Daoy (cell line): Measurements from ENCODE around the gene TAF8. TPM values are rescaled to one million over a fixed set of nuclear protein-coding genes. Genes with fewer than 3 reads are reported as not detected.

Experiments
- DNase-seq: peaks from one replicate; pipeline ENCODE4 v3.0.0-alpha.2; 2015; ENCODE audit warnings: low read depth
- total RNA-seq: library from RNA; depleted of rRNA; stranded (reverse); fragments of >200 nt; shearing (Covaris generic); gene quantifications from 2 replicates; pipeline ENCODE4 v1.2.3, GENCODE V29; 2014

Gene TAF8
- total RNA-seq, 1 experiment from 2014 or later: 20.6 TPM

DNA sequence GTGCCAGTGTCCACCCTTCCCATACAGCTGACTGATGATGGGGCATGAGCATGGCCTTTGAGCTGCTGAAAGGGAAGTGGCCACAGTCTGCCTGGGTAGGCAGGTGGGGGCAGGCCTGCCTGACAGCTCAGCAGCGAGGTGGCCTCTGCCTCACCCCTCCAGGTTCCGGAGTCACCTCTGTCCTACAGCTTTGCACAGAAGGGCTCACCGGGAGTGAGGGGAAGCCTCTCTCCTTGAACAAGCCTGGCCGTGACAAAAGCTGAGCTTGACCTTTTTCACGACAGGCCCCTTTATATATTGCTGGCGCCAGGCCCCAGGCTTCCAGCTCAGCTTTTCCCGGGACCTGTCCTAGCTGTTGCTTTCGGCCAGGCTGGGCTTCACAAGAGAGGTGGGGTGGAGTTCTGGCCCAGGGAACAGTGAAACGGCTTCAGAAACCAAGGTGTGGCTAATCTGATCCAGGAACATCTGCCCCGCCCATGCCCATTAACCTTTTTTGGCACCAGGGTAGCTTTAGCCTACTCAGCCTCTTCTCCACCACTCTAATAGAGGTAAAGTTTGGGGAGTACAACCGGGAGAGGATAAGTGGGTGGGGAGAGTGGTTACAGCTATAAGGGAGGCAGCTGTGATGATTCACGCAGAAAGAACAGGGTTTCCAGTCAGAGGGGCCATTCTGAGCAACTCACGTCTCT is 49.2 kb downstream of the TAF8 start:
- peak; percentile 85 for DNase-seq

DNA sequence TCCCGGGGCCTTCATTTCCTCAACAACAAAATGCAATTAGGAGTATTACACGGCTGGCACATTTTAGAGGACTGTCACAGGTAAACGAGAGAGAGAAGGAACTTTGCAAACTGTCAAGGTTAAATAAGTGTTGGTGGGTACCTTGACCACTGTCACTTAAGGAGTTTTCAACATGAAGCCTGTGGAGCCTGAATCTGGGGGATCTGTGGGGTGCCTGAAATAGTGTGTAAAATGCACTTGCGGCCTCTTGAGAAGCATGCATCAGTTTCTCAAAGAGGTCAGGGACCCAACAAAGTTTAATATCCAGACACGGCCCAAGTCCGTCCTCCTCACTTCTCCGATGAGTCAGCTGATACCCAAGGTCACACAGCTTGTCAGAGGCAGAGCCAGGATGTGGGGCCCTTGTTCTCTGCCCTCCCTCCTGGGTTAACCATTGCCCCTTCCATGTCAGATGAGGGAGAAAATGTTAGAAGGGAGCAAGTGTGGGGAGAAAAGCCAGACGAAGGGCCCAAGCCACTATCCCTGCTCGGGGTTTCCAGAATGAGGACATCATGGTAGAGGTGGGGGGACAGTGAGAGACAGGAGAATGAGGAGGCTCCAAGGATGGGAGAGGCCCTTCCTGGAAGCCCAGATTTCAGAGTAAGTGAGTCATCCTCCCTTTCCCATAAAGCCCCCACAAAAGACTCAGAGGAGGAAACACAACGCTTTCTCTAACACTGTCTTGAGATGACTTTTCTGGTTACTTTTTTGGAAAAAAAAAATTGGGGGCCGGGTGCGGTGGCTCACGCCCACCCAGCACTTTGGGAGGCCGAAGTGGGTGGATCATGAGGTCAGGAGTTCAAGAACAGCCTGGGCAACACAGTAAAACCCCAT is 49.9 kb downstream of the TAF8 start:
- peak; percentile 74 for DNase-seq

DNA sequence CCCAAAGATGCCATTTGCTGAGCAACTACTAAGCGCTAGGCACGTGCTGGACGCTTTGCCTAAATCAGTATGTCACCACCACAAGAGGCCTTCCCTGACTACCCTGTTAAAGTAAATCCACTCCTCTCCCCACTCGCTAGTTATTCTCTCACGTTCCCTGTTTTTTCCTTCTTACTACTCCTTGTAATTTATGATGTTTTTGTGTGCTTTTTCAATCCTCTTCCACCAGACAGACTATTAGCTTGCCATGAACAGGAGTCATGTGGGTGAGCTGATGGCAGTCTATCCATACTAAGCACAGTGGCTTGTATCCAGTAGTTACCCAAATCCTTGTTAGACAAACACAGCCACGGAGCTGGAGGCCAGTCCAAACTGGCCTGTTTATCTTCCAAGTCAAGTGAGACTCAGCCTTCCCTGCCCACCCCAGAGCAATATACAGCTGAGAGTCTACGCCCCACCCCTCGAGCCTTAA is 50.9 kb downstream of the TAF8 start:
- DNase-seq: no peak

DNA sequence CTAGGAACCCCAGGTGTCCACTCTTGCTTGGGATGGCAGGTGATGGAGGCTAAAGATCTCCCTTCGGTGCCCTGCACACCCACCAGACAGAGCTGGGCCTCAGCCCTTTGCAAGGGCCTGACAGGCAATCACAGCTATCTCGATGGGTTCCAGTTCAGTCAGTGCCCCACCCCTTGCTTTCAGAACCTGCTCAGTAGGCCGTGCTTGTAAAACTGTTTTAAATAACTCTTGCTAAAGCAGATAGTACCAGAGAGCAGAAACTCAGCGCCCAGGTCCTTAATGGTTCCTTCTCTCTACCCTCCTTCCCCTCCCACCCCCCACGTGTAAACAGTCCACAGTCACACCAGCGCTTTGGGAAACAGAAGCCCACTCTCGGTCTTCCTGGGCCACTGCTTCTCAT is 52.9 kb downstream of the TAF8 start:
- no peak for DNase-seq

DNA sequence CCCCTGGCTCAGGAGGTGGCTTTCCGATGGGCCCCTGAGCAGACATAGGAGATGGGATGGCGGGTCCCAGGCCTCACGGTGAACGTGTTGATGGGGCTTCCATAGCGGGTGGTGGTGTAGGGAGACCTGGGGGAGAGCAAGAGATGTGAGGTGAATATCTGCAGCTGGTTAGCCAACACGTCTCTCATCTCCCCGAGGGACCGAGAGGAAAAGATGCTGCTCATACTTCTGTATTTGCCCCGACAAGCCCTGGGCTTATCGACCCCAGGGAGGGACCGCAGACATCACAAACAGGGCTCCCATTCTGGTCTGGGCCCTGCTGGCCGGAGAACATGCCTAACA is 53.4 kb downstream of the TAF8 start:
- DNase-seq: no peak

DNA sequence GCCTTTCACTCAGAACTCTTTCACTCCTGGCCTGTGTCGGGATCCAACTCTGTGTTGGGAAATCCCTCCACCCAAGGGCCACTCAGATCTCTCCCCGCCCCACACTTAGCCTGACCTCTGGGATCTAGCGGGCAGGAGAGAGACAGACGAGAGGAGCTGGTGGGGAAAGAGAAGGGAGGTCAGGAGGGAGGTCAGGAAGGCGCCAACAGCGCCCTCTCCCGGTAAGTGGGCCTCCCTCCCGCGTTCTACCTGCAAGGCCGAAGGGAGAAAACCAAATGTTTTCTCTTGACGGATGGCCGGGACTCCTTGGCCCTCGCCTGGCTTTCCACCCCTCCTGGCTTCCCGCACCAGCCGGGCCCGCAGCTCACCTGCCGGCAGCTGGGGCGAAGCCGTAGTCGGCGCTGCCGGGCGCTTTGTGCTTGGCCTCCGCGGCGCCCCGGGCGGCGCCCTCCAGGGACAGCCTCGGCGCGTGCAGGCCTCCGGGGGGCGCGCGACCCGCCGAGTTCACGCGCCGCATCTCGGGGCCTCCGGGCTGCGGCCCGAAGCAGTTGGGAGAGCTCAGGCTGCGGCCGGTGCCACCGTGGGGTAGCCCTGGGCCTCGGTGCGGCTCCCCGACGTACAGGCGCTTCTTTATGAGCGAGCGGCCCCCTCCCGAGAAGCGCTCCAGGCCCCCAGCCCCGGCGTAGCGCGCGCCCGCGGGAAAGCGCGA is 53.9 kb downstream of the TAF8 start:
- peak; percentile 81 for DNase-seq

DNA sequence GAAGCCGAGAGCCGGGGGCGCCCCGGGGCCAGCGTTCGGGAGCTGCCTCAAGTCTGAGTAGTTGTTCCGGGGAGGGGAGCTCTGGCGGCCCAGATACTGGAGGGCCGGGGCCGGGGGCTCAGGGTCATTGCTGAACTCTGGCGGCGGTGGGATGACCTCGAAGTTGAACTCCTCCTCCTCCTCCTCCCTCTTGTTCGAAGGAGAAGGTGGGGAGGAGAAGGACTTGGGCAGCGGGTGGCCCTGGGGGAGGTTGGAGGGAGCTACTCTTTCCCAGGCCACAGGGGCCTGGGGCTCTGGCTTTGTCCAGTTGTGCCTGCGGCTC is 54.4 kb downstream of the TAF8 start:
- no peak for DNase-seq

DNA sequence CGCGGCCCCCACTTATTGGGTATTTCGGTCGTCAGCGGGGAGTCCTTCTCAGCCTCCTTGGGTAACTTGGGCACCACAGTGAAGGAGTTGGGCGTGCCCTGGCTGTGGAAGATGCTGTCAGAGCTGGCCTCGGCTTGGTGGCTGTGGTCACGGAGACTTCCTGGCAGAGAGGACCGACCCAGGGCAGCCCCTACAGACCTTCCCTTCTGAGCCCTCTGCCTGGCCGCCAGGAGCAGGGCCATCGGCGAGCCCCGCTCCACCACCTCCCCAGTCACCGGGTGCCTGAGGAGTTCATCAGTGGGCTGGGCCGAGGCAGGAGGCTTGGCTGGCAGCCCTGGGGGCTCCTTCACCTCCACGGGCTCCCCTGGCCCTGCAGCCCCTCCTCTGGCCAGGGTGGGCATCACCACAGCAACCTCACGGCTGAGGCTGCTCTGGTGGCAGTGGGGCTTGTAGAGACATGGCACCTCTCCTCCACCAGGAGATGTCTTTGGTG is 54.9 kb downstream of the TAF8 start:
- no peak for DNase-seq

DNA sequence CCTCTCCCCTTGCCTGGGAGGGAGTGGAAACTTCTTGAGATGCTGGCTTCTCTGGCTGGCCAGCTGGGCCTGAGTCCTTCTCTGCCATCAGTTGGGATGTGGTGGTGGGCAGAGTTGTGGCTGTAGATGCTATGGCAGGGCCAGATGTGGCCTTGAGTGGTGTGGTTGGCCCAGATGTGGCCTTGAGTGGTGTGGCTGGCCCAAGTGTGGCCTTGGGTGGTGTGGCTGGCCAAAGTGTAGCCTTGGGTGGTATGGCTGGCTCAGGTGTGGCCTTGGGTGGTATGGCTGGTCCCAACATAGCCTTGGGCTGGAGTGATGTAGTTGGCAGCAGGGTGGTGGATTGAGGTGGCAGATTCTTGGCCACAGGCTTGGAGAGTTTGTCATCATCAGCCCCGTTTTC is 55.4 kb downstream of the TAF8 start:
- DNase-seq: no peak

DNA sequence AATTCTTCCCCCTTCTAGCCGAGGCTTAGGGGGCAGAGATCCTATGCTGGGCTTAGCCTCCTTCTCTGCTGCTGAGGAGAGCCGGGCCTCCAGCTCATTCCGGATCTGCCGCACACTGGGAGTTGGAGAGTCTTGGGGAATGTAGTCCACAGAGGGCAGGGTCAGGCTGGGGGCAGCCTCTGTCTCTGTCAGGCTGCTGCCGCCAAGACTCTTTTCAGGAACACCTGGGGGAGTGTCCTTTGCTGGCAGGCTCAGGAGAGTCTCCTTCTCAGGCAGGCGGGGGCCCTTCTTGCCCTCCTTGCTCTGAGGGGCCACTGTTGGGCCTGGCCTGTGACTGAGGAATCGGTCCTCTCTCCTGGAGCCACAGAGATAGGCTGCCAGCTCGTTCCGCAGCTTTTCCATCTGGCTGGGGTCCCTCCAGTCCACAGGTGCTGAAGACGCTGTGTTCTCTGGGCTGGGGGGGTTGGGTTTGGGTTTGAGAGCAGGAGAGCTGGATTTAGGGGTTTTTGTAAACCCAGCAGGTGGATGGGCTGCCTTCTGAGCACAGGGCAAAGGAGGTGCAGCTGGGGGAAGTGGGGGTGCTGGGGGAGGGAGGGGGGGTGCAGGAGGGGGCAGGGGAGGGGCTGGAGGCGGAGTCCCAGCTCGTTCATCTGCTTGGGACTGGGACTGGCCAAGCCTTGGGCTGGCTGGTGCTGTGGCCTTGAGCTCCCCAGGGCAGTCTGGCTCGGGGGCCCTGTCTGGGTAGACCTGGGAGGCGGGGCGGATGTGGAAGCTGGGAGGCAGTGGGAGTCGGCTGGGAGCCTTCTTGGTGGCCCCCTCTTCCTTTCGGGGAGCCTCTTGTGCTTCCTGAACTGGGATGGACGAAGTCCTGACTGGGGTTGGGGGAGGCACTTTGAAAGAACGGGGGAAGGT is 56.0 kb downstream of the TAF8 start:
- DNase-seq: no peak

DNA sequence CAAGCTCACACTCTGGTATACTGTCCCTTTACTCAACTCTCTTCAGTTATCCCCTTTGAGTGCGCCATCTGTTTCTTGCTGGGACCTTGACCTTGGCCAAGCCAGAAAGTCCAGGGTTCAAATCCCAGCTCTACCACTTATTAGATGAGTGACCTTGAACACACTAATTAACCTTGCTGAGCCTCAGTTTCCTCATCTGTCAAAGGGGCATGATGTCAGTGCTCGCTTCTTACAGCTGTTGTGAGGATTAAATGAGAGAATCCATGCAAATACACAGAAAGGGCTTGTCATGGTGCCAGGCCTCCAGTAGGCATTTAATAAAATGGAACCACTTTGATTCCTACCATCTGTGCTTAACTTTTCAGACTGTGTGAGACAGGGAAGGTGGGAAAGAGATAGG is 57.7 kb downstream of the TAF8 start:
- DNase-seq: no peak

DNA sequence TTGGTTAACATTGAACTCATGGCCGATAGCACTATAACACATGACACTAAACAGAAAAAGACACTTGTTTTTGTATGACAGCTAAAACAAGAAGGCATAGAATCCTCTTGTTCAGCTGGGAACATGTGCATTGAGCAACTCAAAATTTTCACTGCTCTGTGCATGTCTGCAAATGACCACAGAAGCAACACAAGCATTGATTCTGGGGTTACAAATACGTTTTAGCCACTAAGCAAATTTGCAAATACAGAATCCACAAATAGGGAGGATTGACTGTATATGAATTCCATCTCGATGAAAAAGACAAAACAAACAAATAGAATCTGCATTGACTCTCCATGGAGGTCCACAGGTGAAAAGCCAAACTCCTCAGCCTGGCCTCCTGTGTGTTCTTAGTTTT is 60.4 kb downstream of the TAF8 start:
- DNase-seq: no peak

DNA sequence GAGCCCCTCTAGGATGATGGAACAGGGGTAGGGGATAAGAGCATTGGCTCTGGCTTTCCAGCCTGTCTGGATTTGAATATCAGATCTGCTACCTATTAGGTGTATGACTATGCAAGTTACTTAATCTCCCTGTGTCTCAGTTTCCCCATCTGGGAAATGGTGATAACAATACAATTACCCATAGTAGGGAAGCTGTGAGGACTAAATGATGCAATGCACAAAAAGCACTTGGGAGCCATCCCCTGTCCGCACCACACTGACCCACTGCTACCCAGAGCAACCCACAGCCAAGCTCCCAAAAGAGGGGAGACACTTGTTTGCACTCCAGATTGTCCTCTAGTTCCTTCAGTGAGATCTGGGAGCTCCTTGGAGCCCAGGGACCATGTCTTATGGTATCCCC is 62.0 kb downstream of the TAF8 start:
- DNase-seq: no peak

DNA sequence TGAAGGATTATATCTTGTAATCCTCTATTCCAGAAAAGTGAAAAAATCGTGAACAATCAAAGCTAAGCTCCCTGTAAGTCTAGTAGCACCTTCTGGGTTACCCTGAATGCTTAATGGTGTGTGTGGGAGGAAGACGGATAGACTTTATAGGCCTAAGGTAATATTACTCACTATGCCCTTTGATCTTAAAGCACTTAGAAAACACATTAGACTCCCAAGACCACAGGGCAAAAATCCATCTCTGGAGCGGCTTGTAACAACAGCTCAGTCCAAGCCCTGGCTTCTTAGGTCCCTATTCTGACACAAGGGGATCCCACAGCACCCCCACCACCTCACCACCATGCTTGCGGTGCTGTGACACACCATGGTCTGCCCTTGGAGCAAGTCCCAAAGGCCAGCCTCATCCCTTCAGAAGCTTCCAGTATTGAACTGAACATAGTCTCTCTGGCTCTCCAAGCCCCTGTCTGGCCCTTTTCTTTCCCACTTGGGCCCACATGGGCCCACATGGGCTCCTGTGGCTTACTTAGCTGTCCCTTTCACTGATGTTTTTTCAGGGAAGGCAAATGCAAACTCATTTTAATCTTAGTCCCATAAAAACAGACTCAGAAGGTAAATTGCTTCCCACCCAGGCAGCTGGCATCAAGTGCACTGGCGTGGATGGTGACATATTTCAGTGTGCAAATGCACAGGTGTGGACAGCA is 63.8 kb downstream of the TAF8 start:
- DNase-seq: peak; percentile 71

DNA sequence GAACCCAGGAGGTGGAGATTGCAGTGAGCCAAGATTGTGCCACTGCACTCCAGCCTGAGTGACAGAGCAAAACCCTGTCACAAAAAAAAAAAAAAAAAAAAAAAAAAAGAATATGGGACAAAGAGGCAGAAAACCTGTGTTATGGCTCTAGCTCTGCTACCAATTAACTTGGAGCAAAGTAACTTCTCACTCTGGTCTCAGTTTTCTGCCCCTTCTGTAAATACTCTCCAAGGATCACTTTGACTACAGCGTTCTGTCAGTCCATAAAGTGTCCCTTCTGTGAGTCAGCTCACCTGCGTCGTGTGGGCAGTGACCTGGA is 67.5 kb downstream of the TAF8 start:
- DNase-seq: no peak

DNA sequence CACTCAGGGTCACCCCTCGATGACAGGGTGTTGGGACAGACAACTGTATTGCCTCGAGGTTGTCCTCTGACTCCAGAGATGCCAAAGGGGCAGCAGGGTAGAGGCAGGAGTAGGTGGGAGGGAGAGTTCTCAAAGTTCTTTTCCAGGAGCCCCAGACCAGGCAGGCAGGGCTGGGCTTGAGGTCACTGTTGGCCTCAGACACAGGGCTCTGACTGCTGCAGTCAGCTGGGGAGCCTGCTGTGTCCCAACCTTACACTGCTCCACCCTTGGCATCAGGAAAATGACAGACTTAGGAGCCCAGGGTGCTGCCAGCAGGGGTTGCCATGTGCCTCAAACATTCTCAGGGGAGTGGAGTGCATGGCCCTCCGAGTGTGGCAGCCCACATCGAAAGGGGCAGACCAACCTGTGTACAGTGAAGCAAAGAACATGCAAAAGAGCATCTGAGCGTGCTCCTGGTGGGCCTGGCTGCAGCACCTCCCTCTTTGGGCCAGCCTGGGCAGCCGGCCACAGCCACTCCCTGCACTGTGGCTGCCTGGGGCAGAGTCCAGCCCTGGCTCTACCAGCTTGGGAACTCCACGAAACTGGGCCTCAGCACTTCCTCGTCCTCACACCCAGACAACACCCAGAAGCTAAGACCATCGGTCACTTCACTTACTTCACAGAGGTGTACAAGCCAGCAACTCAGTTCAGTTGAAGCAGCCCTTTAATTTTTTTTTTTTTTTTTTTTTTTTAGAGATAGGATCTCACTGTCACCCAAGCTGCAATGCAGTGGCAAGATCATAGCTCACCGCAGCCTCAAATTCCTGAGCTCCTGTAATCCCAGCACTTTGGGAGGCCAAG is 68.1 kb downstream of the TAF8 start:
- DNase-seq: no peak

DNA sequence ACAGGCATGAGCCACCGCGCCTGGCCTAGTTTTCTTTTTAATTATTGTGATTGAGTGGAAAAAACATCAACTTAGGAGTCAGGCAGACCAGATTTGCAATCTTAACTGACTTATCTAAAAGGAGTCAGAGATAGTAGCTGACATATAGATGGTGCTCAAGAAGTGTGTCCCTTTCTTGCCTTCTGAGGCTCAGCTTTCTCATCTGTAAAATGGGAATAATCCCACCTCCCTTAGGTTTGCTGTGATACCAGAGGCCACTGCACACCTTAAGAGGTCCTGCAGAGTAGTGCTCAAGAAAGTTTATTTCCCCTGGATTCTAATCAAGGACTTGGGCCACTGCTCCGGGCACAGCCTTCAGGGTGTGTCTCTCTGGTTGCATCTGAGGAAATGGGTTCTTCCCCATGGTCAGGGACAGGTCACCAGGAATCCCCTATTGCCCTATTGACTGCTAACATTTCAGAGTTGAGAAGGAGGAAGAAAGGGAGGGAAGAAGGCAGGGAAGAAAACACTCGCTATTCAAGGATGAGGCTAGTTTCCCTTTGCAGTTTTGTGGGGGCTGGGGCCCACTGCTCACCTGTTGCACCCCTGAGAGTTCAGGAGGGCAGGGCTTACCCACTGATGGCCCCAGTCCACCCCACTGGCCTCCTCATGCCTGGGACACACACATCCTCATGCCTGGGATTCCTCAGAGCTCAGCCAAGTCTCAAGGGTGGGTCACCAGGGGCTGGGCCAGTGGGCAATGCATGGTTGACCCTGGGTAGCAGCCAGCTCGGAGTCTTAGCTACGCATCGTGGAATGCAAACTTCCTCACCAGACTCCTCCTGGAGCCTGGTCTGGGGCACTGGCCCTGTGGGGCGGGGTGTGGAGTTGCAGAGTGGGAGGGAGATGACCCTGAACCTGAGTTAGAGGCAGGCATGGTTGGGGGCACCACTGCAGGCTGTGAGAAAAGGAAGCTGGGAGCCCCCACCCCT is 70.9 kb downstream of the TAF8 start:
- no peak for DNase-seq

DNA sequence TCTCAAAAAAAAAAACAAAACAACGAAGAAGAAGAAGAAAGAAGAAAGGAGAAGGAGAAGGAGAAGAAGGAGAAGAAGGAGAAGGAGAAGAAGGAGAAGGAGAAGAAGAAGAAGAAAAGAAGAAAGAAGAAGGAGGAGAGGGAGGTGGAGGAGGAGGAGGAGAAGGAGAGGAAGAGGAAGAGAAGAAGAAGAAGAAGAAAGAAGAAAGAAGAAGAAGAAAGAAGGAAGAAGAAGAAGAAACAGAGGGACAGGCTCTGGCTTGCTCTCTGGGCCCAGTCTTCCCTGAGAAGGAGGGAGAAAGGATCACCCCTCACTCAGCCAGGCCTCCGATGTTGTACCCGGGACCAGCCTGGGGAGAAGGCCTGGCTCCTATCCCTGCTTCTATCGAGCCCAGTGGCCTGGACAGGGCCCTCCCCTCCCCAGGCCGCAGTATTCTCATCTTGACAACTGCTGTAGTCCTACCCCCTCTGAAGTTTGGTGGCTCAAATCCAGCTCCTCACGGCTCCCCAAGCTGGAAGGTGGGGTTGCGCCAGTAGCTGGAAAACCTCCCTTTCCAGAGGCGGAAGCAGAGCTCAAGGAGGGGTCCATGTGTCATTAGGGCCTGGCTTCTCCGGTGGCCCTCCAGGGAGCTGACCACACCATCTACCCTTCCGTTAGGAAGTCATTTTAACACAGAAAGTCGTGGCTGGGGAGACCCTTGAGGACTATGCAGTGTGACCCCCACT is 73.2 kb downstream of the TAF8 start:
- no peak for DNase-seq
